Loucy (cell line): ENCODE results near the gene SYNGR3.

Source experiments
- EZH2phosphoT487 ChIP-seq: fragments of 200-600 bp; IDR thresholded peaks from 2 replicates; pipeline ENCODE4 v1.6.1; 2018; ENCODE audit warnings: antibody characterized with exemption, mild to moderate bottlenecking, moderate library complexity, borderline replicate concordance
- TF ChIP-seq, protein P1 (sequence below): fragments of 200-600 bp; sonication (generic); conservative IDR thresholded peaks from 2 replicates; pipeline ENCODE4 v1.5.1; 2014; ENCODE audit warnings: mild to moderate bottlenecking, antibody characterized with exemption, low read length

DNA sequence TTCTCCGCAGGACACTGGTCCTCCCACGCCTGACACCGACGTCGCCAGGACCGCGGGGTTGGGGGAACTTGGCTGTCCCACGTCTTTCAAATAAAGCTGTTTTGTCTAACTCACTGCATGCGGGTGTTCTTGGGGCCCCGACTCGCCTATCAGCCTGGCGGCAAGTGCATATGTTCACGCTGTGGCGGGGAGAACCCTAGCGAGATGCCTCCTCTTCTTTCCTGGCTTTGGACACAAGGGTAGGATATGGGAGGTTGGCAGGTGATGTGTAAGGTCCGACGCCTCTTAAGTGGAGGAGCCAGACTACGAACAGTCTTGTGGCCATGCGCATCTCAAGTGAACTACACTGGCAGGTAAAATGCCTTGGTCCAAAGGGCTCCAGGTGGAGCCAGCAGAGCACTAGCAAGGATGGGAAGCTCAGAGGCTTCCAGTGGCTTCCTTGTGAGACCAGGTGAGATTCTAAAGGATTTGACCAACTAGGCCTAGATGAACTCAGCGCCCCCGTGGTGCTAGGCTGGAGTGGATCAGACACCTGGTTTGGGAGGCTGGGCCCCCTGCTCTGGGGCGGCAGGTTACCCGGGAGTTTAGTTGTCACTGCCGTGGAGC lies 24.3 kb upstream of the SYNGR3 start:
- TF ChIP-seq, protein P1, sequence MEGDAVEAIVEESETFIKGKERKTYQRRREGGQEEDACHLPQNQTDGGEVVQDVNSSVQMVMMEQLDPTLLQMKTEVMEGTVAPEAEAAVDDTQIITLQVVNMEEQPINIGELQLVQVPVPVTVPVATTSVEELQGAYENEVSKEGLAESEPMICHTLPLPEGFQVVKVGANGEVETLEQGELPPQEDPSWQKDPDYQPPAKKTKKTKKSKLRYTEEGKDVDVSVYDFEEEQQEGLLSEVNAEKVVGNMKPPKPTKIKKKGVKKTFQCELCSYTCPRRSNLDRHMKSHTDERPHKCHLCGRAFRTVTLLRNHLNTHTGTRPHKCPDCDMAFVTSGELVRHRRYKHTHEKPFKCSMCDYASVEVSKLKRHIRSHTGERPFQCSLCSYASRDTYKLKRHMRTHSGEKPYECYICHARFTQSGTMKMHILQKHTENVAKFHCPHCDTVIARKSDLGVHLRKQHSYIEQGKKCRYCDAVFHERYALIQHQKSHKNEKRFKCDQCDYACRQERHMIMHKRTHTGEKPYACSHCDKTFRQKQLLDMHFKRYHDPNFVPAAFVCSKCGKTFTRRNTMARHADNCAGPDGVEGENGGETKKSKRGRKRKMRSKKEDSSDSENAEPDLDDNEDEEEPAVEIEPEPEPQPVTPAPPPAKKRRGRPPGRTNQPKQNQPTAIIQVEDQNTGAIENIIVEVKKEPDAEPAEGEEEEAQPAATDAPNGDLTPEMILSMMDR = no peak
- no peak for TF ChIP-seq EZH2phosphoT487
